Brain pericyte (primary cell): Measurements from ENCODE around the gene TSBP1.
"Not testable (repeated sequence)": the region's sequence is repeated elsewhere in the genome, so short reads cannot be mapped to it uniquely, and the experiment has no call there.

Experiments
- DNase-seq: peaks from one replicate; pipeline ENCODE4 v3.0.0-alpha.2; 2012; ENCODE audit warnings: low read depth, low spot score

The TSBP1 gene

GRCh38 chr6:32288426-32288825 lies 83.3 kb downstream of the TSBP1 start:
- DNase-seq, result no peak

GRCh38 chr6:32273801-32274577 lies 97.7 kb downstream of the TSBP1 start:
- DNase-seq, result not testable (repeated sequence)

GRCh38 chr6:32271429-32271828 lies 100.3 kb downstream of the TSBP1 start:
- no peak for DNase-seq

- DNase-seq, result not testable (repeated sequence)
These were observed 103.2 kb downstream of the TSBP1 start for GRCh38 chr6:32268459-32268858.

- DNase-seq, result no peak
These were observed 104.7 kb downstream of the TSBP1 start for GRCh38 chr6:32267035-32267434.

GRCh38 chr6:32257262-32257661 lies 114.4 kb downstream of the TSBP1 start:
- not testable (repeated sequence) for DNase-seq

GRCh38 chr6:32255199-32256153 lies 116.2 kb downstream of the TSBP1 start:
- peak; percentile 16 for DNase-seq

GRCh38 chr6:32254761-32255198 lies 116.9 kb downstream of the TSBP1 start:
- no peak for DNase-seq

- no peak for DNase-seq
These were observed 119.2 kb downstream of the TSBP1 start for GRCh38 chr6:32252331-32253009.

- no peak for DNase-seq
These were observed 122.4 kb downstream of the TSBP1 start for GRCh38 chr6:32249262-32249661.

- DNase-seq, result no peak
These were observed 124.3 kb downstream of the TSBP1 start for GRCh38 chr6:32247401-32247800.

- peak; percentile 58 for DNase-seq
These were observed 126.7 kb downstream of the TSBP1 start for GRCh38 chr6:32244946-32245398.

GRCh38 chr6:32244270-32244669 lies 127.4 kb downstream of the TSBP1 start:
- no peak for DNase-seq
